HG03460 (cell line): Measurements from ENCODE around the gene OR9Q1.

ENCODE experiments used
- ATAC-seq: cut with Tn5 transposase; IDR thresholded peaks from one replicate; pipeline ENCODE4 v1.9.1; 2021; ENCODE audit not compliant: unreplicated experiment

OR9Q1 gene

GRCh38 chr11:58028687-58029411 lies 5.2 kb downstream of the OR9Q1 start:
- ATAC-seq = no peak

GRCh38 chr11:58030653-58031052 lies 7.0 kb downstream of the OR9Q1 start, which contains the start of gene OR6Q1:
Gene OR6Q1 (plus strand): TSS chr11:58030953. CDS start chr11:58030953, 0 bp downstream.
- ATAC-seq = no peak

GRCh38 chr11:58034471-58034870 lies 10.8 kb downstream of the OR9Q1 start:
- ATAC-seq = no peak

- no peak for ATAC-seq
Observed at GRCh38 chr11:58039589-58039988, 15.9 kb downstream of the OR9Q1 start.

GRCh38 chr11:58043379-58043778 lies 19.7 kb downstream of the OR9Q1 start:
- ATAC-seq = no peak

GRCh38 chr11:58046231-58046630 lies 22.6 kb downstream of the OR9Q1 start:
- no peak for ATAC-seq

GRCh38 chr11:58047818-58048217 lies 24.1 kb downstream of the OR9Q1 start:
- no peak for ATAC-seq

GRCh38 chr11:58055806-58056401 lies 32.2 kb downstream of the OR9Q1 start:
- no peak for ATAC-seq

GRCh38 chr11:58057481-58057880 lies 33.8 kb downstream of the OR9Q1 start:
- no peak for ATAC-seq

GRCh38 chr11:58058276-58059006 lies 34.8 kb downstream of the OR9Q1 start:
- ATAC-seq = no peak

GRCh38 chr11:58059007-58059350 lies 35.3 kb downstream of the OR9Q1 start:
- no peak for ATAC-seq

GRCh38 chr11:58060535-58060934 lies 36.9 kb downstream of the OR9Q1 start:
- ATAC-seq = no peak

GRCh38 chr11:58060939-58061672 lies 37.4 kb downstream of the OR9Q1 start:
- no peak for ATAC-seq

GRCh38 chr11:58061813-58062212 lies 38.1 kb downstream of the OR9Q1 start:
- no peak for ATAC-seq

- ATAC-seq = no peak
Observed at GRCh38 chr11:58067685-58068084, 44.0 kb downstream of the OR9Q1 start.

GRCh38 chr11:58068655-58069054 lies 45.0 kb downstream of the OR9Q1 start:
- ATAC-seq = no peak

- ATAC-seq = no peak
Observed at GRCh38 chr11:58070585-58070984, 46.9 kb downstream of the OR9Q1 start.

- ATAC-seq = no peak
Observed at GRCh38 chr11:58075781-58076180, 52.1 kb downstream of the OR9Q1 start.

GRCh38 chr11:58086528-58086927 lies 62.8 kb downstream of the OR9Q1 start:
- ATAC-seq = no peak

GRCh38 chr11:58097437-58097836 lies 73.8 kb downstream of the OR9Q1 start:
- no peak for ATAC-seq

- no peak for ATAC-seq
Observed at GRCh38 chr11:58121096-58121495, 97.4 kb downstream of the OR9Q1 start.
